ENCODE data around the gene TFRC. TPM values are rescaled to one million over a fixed set of nuclear protein-coding genes. Genes with fewer than 3 reads are reported as not detected.

Gene TFRC
- total RNA-seq (10 to 100 TPM; 72.1 to 77.0 TPM), polyA plus RNA-seq (ENCODE audit: insufficient read depth, low read depth, low replicate concordance) (38.6 TPM)
- long read RNA-seq, donor 1, full-length matches to known transcripts: 3 of 19 reads
- long read RNA-seq, donor 1, partial matches to known transcripts: 16 of 19 reads
- long read RNA-seq, donor 1, other reads (novel, unspliced or antisense): 0 of 19 reads
- long read RNA-seq, donor 2, full-length matches to known transcripts: 4 of 4 reads
- long read RNA-seq, donor 2, partial matches to known transcripts: 0 of 4 reads
- long read RNA-seq, donor 2, other reads (novel, unspliced or antisense): 0 of 4 reads

DNA sequence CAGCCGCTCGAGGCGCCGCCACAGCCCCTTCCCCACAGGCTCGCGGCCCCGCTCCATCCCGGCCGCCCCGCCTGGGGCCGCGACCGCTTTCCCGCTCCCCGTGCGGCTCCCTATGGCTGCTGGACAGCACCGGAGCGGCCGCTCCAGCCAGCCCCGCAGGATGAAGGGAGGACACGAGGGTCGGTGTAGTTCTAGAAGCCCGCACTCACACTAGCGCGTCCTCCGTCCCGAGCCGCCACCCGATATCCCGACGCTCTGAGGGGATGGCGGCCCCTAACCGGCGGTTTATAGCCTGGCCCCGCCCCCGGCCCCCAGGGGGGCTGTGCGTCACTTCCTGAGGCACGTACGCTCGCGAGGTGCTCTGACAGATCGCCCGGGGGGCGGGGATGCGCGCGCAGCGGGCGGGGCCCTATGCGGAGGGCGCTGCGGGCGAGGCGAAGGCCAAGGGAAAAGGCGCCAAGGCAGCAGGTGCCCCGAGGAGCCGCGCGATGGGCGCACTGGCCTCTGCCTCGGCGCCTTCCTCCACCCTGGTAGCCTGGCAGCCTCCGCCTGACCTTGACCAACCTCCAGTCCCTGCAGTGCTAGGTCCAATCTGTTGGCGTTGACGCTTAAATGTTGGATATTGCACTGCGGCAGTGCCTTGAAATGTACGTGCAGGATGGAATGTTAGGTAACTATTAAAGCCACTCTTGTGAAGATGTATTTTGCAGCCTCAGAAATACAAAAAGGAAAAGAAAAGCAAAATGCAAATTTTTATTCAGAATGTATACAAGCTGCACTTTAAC lies at the start of gene TFRC:
TSS of gene TFRC (minus strand) at position 257 of the 785 bp plus-strand sequence. CDS start 4,991 bp downstream, outside the sequence.
- Histone ChIP-seq H3K27ac (peak within 1 kb of the TSS; percentile 95 to 96), H3K36me3 (ENCODE audit: low read depth, missing control alignments) (no peaks in the 10 kb centered on the region), H3K4me3 (peak within 1 kb of the TSS; percentile 86 to 96), H3K9me3 (no peaks in the 10 kb centered on the region), H3K27me3 (no peaks in the 10 kb centered on the region), H3K4me1 (peaks cover 18% of the 10 kb centered on the region)
- intact Hi-C loops (cut with DNase I; ENCODE audit: low total_unique reads): no loop called here
- DNase-seq: peak; percentile 97
- WGBS, 2 donors: 0 to 1% methylated on average over 18 to 50 of the region's 67 CpGs
- TF ChIP-seq POLR2A (IDR thresholded peaks at IDR 0.05) (peak; percentile 66), CTCF (IDR thresholded peaks at IDR 0.05) (no peak)

DNA sequence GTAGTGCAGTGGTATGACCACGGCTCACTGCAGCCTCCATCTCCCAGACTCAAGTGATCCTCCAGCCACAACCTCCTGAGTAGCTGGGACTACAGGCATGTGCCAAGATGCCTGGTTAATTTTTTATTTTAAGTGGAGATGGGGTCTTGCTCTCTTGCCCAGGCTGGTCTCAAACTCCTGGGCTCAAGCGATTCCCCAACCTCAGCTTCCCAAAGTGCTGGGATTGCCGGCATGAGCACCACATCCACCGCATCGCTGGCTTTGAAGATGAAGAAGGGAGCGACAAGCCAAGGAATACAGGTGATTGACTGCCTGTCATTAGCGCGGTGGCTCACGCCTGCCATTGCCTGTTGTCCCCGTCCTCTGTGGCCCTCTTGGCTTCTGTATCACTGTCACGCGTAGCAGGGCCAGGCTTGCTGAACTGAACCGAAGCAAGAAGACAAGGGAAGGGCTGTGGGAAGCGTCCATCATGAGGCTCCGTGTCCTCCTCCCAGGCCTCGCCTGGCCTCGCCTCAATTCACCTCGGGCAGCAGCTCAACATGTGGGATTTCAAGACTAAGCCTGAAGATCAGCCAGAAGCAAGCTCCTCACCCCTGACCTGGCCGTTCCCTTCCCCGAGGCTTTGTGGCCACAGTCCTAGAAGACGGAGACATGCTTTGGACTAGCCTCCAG lies 46.4 kb upstream of the TFRC start:
- H3K27ac ChIP-seq: no peak overlapping the region
- no peaks in the 10 kb centered on the region for H3K4me1 ChIP-seq
- no peaks in the 10 kb centered on the region for H3K9me3 ChIP-seq
- WGBS, 2 donors: 88 to 94% methylated on average over 21 of the region's 21 CpGs
- H3K36me3 ChIP-seq (ENCODE audit: low read depth, missing control alignments): no peaks in the 10 kb centered on the region
- no peak for DNase-seq
- no peak overlapping the region for H3K4me3 ChIP-seq
- intact Hi-C loops (cut with DNase I; ENCODE audit: low total_unique reads): no loop called here
- no peaks in the 10 kb centered on the region for H3K27me3 ChIP-seq
- TF ChIP-seq CTCF (IDR thresholded peaks at IDR 0.05) (no peak), POLR2A (IDR thresholded peaks at IDR 0.05) (no peak)

GRCh38 chr3:196127308-196128040 lies 45.6 kb upstream of the TFRC start:
- intact Hi-C loops (cut with DNase I; ENCODE audit: low total_unique reads): no loop called here
- Histone ChIP-seq H3K27me3 (no peaks in the 10 kb centered on the region), H3K27ac (no peak overlapping the region), H3K9me3 (no peaks in the 10 kb centered on the region), H3K4me1 (no peaks in the 10 kb centered on the region), H3K36me3 (ENCODE audit: low read depth, missing control alignments) (no peaks in the 10 kb centered on the region), H3K4me3 (no peak overlapping the region)
- WGBS, 2 donors: 62 to 66% methylated on average over 11 to 12 of the region's 12 CpGs
- DNase-seq: no peak
- TF ChIP-seq CTCF (IDR thresholded peaks at IDR 0.05) (no peak), POLR2A (IDR thresholded peaks at IDR 0.05) (no peak)

GRCh38 chr3:196124608-196125007 lies 42.7 kb upstream of the TFRC start:
- Histone ChIP-seq H3K4me3 (no peak overlapping the region), H3K36me3 (ENCODE audit: low read depth, missing control alignments) (no peaks in the 10 kb centered on the region), H3K27ac (no peak overlapping the region), H3K27me3 (no peaks in the 10 kb centered on the region), H3K4me1 (peaks cover 6% of the 10 kb centered on the region), H3K9me3 (no peaks in the 10 kb centered on the region)
- DNase-seq: no peak
- no peak for TF ChIP-seq POLR2A (IDR thresholded peaks at IDR 0.05)
- no peak for TF ChIP-seq CTCF (IDR thresholded peaks at IDR 0.05)
- intact Hi-C loops (cut with DNase I; ENCODE audit: low total_unique reads): no loop called here
- WGBS, 2 donors: 81 to 98% methylated on average over 5 of the region's 5 CpGs
